HG03135 (cell line): ENCODE results near the gene ACVR1B.

Experiments
- ATAC-seq: cut with Tn5 transposase; IDR thresholded peaks from one replicate; pipeline ENCODE4 v1.9.1; 2021; ENCODE audit warnings: mild to moderate bottlenecking, moderate library complexity; ENCODE audit not compliant: unreplicated experiment

Gene ACVR1B

DNA sequence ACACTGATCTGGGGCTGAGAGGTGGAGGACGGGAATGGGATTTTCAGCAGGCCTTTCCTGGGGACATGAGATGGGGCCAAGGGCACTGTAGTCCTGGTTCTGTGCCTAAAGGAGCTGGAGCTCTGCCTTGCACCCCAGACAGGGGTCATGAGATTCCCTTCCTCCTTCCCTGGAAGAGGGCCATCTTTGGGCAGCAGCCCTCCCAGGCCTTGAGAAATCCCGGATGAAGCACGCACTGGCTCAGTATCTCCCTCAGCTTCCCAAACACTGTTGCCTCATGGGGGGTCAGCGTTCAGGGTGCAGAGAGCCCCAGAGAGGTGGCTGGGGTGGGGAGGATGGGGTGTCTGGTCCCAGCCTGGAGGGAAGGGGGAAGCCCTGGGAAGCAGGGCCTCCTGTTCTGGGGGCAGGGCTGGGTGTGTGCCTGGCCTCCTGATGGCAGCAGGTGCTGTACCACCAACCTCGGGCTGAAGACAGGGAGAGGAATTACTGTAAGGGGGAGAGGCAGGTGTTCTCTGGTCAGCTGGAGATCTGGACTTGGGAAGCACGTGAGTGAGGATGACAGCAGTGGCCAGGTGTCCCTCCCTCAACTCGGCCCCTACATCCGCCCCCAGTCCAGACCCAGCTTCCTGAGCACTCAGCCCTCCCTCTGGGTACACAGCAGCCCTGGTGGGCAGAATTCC lies 91.3 kb downstream of the ACVR1B start:
- no peak for ATAC-seq

DNA sequence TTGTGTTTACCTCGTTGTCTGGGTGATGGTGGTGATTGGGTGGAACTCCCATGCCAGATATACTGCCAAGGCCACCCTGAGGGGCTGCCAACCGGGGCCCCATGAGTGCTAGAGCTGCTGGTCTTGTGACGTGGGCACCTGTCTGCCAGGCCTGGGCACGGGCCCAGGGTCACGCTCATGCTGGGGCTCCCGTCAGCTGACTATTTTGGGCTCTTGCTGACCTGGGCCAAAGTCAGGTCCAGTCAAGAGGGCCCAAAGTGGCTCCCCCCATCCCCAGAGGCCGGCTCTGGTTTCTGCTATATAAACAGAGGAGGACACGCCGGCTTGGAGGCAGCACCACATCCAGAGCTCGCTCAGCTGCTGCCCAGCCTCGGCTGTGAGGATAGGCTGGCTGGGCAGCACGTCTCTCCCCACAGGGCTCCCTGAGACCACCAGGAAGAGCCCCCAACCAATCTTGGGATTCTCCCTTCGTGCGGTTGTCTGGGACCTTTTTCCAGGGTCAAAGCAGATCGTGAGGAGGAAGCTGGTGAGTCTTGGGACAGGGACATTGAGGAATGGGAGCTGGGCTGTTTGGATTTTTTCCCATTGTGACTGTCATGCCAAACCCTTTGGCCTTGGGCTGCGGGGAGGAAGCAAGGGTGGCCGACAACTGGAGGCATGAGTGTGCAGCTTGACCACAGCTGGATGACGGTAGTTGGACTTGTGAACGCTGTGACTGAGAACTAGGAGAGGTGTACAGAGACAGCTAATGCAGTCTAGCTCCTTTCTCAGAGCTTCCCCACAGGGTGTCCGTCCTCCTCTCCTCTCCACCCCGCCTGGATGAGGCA lies 92.1 kb downstream of the ACVR1B start:
- no peak for ATAC-seq

DNA sequence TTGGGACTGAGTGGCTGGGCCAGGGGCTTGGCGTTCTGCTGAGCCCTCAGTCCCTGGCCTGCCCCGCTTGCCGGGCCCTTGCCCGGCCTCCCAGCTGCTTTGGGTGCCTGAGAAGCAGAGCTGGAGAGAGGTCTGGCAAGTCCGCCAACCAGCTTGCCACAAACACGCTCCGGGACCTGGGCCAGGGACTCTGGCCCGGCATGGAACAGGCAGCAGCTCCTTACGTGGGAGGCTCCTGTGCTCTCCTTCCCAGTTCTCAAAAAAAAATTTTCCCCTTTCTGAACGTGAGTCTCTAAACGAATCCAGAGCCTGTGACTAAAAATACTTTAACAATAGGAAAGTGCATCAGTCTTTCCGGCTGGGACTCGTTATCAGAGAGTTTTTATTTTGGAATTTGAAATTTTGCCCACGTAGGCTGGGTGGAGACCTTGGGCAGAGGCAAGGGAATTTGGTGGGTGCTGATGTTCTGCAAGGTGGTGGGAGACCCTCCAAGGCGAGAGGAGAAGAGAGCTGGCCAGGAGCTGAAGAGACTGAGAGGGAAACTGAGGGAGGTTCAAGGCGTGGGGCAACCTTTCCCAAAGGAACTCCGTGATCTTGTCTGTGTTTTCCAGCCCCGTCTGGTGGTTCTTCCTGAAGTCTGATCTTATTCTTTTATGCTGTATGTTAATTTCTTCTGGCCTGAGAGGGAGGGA lies 92.9 kb downstream of the ACVR1B start:
- ATAC-seq: no peak

DNA sequence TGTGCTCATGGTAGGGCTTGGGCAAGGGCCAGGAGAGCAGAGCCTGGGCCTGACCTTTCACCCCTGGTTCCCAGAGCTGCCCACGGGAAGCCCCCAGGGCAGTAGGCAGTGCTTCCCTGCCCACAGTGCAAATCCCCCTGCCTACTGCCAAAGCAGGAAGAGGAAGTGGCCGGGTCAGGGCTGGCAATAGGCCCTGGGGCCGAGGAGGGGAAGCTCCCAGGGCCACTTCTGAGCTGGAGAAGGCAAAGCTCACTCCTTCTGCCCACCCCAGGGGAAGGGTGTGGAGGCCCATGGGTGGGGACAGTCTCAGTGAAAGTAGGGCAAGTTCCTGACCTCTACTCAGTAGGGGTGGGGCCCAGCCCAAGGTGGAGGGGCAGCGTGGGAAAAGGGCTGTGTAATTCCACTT lies 94.3 kb downstream of the ACVR1B start:
- no peak for ATAC-seq
